GM12891 (cell line): Measurements from ENCODE around the gene CEP350.

Source experiments
- PAX5 ChIP-seq: IDR thresholded peaks from 2 replicates; pipeline ENCODE4 v1.6.1; 2011; ENCODE audit warnings: low read length, moderate library complexity, mild to moderate bottlenecking; ENCODE audit not compliant: insufficient read depth, severe bottlenecking
- POLR2A ChIP-seq: IDR thresholded peaks from 2 replicates; pipeline ENCODE4 v1.6.1; 2011; ENCODE audit warnings: low read depth, low read length, control low read depth
- POLR2AphosphoS5 ChIP-seq: IDR thresholded peaks from 2 replicates; pipeline ENCODE4 v1.6.1; 2011; ENCODE audit warnings: low read depth, low read length, control low read depth
- SPI1 ChIP-seq: IDR thresholded peaks from 2 replicates; pipeline ENCODE4 v1.6.1; 2011; ENCODE audit warnings: low read depth, low read length, control low read depth
- TAF1 ChIP-seq: IDR thresholded peaks from 2 replicates; pipeline ENCODE4 v1.6.1; 2011; ENCODE audit warnings: low read depth, low read length, control low read depth

- no peak for TF ChIP-seq POLR2AphosphoS5
- TF ChIP-seq TAF1, result no peak
- no peak for TF ChIP-seq POLR2A
- TF ChIP-seq SPI1, result no peak
- TF ChIP-seq PAX5, result no peak
Observed at GRCh38 chr1:180085331-180085730, 130.7 kb downstream of the CEP350 start.
